Activated effector memory CD4-positive, alpha-beta T cell treated with anti-CD3 and anti-CD28 coated beads, Interleukin-2, amount 50 U/mL, for 16 hours (primary cell): ENCODE results near the gene ISM2.
A peak's percentile ranks its signal among the peaks of the same experiment; 100 is the strongest.

Experiments
- DNase-seq: peaks from one replicate; pipeline ENCODE4 v3.0.0-alpha.2; 2020

ISM2 gene

DNA sequence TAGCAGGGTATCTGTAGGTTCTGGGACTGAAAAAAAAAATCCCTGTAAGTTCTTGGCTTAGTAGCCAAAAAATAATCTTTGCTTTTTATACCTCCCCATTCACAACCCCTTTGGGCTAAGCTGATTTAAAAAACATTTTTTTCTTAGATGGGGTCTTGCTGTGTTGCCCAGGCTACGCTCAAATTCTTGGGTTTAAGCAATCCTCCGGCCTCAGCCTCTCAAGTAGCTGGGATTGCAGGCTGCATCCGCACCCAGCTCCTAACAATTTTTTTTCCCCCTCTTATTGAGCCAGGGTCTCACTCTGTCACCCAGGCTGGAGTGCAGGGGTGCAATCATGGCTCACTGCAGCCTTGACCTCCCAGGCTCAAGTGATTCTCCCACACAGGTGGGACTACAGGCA is 9.1 kb upstream of the ISM2 start:
- no peak for DNase-seq

DNA sequence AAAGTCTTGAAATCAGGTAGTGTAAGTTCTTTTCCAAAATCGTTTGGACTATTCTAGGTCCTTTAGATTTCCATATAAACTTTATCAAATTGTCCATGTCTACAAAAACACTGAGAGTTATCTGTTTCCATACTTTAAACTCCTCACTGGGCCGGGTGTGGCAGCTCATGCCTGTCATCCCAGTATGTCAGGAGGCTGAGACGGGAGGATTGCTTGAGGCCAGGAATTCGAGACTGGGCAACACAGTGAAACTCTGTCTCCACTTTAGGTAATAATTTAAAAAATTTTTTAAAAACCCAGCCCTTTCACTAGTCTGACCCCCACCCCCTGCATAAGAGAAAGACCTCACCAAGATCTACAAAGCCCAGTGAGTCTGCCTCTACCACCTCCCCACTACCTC is 6.4 kb upstream of the ISM2 start:
- peak; percentile 2 for DNase-seq

DNA sequence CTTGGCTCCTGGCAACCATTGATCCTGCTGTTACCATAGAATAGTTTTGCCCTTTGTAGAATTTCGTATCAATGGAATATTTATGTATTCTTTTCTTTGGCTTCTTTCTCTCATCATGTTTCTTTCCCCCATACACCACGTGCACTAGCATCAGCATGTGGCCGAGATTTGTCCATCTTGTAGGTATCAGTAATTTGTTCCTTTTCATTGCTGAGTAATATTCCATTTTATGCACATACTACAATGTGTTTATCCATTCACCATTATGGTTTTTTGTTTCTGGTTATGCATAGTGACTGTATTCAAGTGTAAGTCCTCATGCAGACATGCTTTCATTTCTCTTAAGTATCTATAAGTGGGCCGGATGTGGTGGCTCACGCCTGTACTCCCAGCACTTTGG is 4.5 kb upstream of the ISM2 start:
- no peak for DNase-seq

DNA sequence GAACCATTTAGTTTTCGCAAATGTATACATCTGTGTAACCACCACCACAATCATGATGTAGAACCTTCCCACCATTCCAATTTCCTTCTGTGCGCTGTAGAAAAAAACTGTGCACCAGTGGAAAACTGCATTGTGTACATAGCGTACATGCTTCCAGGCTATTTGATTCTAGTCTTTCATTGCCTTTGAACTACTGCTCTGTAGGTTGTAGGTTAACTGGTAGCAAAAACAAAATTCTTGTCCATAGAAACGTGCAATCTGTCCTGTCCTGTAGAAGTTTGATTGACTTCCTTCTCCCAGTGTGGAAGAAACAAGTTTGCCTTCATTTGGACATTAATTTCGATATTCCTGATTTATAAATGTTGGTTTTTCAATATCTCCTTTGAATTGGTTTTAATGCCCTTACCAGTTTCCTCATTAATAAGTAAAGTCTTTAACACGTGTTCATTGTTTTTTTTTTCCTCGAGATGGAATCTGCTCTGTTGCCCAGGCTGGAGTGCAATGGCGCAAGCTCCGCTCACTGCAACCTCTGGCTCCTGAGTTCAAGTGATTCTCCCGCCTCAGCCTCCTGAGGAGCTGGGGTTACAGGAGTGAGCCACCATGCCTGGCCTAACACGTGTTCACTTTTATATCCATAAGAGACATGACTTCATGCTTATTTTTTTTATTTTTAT is 3.6 kb upstream of the ISM2 start:
- DNase-seq = peak; percentile 42

DNA sequence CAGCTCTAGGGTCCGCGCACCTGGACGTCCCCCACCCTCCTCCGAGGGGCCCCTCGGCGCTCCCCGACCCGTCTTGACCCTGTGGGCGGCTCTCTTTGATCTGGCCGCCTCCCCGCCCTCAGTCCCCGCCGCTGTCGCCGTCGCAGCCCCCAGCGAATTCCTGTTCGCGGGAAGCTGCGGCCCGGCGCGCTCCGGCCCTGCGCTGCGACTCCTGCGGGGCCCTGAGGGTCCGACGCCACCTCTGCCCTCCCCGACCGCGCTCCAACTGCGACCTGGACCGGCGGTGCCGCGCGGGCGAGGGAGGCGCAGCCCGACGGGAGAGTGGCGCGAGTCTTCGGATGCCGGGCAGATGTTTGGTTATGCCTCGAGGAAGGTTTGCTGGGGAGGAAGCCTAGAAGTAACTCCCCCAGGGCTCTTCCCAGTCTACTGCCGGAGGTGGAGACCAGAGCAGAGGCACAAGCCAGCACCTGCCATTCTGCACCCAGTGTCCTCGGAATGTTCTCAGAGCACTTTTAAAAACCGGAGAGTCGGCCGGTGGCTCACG is 440 bp upstream of the ISM2 start:
- peak; percentile 61 for DNase-seq

DNA sequence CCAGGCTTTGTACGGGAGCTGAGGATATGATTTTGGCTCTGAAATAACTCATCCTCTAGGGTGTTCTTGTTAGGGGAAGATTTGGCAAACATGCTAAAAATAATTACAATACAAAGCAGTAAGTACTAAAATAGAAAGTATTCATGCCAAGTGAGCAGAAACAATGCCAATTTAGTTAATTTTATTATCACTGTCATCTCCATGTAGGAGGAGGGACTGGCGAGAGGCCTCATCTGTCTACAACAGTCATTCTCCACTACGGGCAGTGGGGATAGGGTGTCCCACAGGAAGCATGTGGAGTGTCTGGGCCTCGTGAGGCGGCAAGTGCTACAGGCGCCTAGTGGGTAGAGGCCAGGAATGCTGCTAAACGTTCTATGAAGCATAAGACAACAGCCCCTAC is 3.3 kb downstream of the ISM2 start:
- peak; percentile 6 for DNase-seq

DNA sequence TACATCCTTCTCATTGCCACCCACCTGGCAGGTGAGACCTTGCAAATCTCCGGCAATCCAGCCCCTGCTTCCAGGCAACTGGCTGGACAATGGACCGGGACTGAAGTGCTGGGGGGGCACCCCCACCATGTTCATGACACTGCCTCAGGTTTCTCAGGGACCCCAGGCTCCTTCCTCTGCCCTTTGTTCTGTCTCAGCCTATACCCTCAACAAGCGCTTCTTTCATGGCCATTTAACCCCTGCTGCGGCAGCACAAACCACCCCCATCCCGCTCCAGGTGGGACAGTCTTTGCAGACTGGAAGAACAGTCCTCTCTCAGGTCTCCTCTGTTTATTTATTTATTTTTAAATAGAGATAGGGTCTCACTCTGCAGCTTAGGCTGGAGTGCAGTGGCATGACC is 7.6 kb downstream of the ISM2 start:
- peak; percentile 38 for DNase-seq

DNA sequence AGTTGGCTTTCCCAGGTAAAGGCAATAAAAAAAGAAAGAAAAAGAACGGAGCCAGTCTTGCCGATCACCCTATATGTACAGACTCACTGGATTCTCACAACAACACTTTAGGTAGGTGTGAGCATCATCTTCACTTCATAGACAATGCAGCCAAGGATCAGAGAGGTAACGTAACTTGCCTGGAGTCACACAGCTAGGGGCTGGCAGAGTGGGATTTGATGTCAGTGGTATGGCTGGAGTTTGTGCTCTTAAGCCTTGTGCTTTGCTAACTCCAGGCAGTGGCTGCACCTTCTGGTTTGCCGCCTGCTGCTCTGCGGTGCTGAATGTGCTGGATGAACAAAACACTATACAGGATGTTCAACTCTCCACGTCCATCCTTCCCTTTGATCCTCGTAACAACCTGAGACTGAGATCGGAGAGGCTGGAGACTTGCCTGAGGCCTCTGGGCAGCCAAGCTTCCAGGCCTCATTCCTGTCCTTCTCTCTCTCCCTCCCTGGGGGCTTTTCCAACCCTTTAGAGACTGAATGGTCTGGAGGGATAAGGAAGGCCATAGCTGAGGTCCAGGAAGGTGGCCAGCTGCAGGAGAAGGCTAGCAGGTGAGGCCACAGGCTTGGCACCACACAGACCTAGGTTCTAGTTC is 8.1 kb downstream of the ISM2 start:
- peak; percentile 47 for DNase-seq

DNA sequence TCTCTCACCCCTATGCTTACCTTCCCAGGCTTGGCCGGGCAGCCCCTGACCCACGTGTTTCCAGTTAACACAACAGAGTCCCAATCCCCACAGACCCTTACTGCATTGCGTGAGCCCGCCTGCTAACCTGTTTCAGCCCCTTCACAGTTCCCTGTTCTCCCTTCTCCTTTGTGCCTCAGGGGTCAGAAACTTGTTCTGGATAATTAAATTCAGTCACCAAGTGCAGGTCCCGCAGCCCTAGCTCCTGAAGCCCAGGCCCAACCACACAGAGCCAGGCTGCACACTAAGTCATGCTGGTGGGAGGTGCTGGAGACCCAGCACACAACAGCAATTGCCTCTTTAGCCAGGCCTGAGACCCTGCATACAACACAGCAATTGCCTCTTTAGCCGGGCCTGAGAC is 9.6 kb downstream of the ISM2 start:
- peak; percentile 30 for DNase-seq

DNA sequence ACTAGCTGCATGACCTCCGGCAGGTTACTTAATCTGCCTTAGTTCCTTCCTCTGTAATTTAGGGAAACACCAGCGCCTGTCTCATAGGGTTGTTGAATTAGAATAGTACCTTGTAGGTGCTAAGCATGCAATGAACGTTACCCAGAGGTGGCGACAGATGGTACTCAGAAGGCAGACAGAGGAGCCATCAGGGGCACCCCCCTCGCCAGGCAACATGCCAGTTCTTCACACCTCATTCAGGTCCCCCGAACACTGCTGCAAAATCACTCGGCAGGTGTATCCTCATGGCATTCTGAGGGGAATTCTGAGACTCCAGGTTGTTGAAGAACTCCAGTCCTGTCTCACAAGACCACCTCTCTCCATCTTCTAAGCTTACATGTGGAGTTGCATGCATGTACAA is 10.1 kb downstream of the ISM2 start:
- no peak for DNase-seq

DNA sequence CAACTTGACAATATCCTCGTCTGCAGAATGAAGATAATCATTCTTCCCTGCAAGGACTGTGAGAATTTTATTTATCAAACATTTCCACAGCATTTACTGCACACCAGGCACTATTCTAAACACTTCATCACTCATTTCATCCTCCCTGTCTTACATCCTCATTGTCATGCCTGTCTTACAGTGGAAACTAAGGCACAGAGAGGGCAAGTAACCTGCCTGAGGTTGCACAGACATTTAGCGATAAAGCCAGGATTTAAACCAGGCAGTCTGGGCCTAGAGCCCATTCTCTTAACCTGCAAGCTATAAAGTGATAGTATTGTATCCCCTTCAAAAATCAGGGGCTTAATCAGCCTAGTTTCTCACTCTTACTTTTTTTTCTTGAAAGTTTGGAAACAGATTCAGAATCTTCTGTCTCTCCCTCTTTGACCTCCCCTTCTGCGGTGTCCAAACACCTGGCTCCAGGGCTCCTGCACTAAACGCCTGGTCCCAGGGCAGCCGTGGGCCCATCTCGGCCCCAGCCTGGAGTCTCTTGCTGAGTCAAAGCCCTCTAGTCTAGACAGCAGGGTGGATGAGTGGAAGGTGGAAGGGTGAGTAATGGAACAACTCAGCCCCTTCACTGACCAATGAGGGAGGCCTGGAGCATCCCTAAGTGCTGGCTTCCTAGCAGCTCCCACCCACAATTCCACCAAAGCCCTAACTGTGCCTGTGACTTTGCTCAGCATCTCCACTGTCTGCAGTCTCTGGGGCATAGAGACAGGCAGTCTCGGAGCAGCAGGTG is 12.5 kb downstream of the ISM2 start:
- no peak for DNase-seq

DNA sequence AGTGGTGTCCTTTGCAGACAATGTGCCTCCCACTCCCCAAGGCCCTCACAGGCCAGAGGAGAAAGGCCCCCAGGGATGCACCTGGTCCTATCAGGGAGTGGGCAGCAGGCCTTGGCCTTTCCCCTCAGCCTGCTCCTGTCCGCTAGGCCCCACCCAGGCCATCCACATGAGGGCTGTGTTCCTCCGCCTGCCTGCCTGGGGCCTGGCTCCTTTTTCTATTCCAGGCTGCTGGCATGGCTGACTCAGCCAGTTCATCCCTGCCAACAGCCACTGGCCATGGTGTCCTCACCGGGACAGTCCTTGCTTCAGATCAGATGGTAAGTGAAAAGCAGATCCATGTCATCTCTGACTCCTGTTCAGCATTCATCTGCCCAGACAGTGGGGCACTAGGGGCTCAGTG is 13.4 kb downstream of the ISM2 start:
- DNase-seq = peak; percentile 50

DNA sequence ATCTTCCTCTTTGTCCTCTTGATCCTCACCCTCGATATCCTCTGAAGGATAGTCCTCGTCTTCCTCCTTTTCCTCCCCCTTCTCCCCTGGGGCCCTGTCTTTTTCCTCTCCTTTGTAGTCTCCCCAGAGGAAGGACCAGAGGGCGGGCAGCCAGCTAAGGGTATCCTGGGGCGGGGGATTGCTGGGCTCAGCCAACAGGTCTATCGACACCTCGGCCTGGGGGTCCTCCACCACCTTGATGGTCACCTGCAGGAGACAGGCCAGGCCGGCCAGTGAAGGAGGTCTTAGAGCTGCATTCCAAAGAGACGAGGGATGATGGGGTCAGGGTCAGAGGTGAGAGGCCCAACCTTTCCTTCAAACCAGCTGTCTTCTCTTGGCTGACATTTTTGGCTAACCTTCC is 16.2 kb downstream of the ISM2 start:
- no peak for DNase-seq

DNA sequence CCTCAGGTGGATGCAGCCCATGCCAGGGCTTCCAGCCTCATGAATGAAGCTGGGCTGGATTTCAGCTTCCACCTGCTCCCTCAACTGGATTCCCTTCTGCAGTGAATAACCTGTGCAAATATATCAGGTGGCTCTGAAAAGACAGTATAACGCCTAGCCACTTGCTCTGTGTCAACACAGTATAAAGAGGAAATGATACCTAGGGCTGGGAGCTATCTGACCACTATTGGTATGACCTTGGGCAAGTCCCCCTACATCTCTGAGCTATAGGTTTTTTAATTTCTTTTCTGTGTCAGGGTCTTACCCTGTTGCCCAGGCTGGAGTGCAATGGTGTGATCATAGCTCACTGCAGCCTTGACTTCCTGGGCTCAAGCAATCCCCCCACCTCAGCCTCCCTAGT is 19.8 kb downstream of the ISM2 start:
- no peak for DNase-seq

DNA sequence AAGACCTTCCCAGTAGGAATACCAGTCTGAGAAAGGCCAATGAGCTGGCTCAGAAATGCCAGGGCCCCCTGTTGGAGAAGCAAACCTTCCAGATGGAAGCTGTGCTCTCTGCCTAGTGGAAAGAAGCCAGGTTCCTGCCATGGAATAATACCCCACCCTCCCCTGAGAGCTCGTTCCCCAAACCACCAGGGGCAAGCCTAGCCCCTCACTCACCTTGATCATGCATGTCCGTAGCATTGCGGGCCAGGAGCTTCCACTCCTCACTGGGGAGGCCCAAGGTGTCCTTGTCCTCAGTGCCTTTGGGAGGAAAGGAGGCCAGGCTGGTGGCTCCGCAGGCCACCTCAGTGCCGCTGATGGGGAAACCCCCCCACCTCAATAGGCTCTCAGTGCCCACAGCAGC is 20.6 kb downstream of the ISM2 start:
- no peak for DNase-seq

DNA sequence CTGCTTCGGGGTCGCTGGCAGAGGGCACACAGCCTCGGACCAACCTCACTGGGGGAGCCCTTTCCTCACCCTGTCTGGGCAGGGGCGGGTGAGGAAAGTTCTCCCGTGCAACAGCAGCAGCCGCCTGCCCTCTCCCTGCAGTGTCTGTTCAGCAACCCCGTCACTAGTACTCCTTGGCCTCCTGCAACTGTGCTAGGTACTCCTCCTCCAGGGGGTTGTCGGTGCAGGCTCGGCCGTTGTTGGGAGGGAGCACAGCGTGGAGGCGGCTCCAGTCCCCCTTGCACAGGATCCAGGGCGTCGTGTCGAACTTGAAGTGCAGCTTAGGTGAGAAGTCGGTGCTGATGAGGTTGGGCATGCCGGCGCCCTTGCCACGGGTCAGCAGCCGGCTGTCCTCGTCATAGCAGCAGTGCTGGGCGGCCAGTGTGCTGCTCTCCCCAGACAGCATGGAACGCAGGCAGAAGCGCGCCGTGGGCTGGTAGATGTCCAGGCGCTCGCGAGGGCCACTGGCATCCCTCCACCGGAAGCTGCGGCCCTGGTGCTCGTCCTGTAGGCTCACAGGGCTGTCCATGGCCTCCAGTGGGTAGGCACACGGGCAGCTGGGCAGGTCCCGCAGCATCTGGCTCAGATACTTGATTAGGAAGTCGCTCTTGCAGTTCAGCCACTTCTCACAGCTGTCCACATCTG is 23.0 kb downstream of the ISM2 start:
- peak; percentile 38 for DNase-seq

DNA sequence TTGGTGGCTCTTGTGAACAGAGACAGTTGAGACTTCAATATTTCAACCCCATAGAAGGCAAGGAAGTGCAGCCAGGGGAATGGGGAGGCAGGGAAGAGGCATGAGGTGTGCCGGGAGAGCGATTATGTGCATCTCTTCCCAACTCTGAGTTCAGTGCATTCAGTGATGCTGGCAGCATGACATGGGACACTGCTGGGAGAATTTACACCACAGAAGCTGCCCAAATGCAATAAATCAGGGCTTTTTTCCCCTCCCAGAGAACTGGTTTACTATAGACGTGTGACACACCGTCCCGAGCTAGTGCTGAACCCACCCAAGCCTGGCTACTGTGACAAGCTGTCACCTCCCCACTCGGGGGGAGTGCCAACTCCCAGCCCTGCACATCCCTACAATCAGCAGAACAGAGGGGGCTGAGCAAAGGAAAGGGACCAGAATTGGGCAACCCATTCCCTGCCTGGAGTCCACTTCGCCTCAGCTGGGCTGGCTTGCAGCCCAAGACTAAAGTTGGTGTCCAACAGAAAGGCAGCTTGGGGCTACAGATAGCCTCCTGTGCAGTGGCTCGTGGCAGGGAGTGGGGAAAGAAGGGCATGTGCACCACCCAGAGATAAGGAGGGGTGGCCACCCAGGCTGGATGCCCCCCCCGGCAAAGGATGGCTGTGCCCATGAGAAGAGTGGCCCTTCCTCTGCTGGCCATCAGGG is 24.0 kb downstream of the ISM2 start:
- DNase-seq = peak; percentile 56

DNA sequence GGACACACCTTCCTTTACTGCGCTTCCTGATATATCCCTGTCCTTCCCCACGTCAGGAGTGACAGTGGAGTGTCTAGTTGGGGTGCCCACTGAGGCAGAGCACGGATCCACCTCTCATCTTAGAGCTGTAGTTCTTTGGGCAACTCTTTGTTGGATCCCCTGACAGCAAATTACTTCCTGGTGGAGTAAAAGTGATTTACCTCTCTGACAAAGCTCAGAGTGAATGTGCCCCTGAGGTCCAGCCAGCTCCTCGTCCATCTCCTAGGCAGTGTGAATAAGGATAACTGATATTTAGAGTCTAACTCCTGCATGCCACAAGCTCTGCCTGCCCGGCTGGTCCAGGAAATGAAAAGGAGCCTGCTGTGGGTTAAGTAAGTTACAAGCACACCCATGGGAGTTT is 24.7 kb downstream of the ISM2 start:
- DNase-seq = no peak

DNA sequence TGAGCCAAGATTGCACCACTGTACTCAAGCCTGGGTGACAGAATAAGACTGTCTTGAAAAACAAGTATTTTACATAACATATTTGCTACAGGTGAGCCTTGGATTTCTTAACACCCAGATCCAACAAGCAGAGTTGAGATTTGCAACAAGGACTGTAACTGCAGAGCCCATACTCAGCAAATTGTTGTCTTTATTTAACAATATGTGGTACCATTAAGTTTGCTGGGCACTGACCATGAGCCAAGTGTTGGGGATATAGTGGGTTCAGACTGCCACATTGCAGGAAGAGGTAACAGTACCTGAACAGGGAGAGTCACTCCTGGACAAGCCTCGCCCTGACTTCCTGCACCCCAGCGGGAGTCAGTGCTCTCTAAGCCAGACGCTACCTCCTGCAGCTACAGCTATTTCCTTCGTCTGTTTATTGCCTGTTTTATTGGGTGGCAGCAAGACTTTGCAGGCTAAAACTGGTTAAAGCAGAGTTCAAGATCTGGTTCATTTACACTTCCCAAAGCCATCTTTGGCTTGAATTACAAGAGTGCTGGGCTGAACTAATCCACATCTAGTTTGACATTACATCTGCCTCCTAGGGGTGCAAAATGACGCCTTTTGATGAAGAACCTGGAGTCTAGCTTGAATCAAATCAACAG is 28.3 kb downstream of the ISM2 start:
- DNase-seq = peak; percentile 37

DNA sequence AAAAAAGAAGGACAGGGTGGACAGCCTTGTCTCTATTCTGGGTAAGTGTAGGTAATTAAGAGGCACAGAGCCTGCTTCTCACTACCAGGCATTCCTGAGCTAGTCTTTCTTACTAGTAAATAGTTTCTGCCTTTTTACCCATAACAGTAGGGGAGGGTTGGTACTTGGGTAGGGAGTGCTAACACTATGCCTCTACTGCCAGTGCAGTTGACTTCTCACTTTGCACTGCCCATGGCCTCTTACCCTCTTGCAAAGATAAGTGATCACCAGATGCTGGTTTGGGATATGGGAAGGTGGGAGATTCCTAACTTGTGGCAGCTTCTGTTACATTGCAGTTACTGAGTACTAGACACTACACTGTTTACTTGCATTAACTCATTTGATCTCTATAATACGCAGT is 29.1 kb downstream of the ISM2 start:
- DNase-seq = peak; percentile 27

DNA sequence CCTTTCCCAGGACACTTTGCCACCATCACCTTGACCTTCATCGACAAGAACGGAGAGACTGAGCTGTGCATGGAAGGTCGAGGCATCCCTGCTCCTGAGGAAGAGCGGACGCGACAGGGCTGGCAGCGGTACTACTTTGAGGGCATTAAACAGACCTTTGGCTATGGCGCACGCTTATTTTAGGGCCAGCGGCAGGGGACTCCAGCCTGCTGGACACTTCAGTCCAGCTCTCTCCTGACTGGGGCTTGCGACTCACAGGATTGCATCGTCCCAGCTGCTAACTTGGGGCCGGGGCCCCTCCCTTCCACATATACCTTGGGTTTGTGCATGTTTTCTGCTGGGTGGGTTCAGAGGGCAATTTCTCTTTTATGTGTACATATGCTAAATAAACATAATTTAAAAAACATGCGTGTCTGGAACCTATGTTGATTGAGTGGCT is 29.5 kb downstream of the ISM2 start:
- DNase-seq = peak; percentile 48

DNA sequence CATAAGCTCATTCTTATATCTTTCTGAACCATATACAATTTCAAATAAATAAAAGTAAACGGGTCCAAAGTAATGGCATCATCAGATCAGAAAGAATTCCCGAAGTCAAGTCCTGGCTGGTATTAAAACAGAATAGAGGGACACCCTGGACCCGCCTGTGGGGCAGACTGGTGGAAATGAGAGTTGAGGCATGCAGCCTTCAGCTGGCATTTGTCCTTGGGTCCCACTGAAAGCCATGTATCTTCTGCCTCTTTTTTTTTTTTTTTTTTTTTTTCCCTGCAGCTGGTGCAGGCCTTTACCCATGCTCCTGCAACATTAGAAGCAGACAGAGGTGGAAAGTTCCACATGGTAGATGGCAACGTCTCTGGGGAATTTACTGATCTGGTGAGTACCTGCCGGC is 30.8 kb downstream of the ISM2 start:
- peak; percentile 27 for DNase-seq
